Suprapubic skin (tissue), 4 donors: ENCODE results near the gene MANBA.

Source experiments
- CTCF ChIP-seq, 2 donors: fragments of 200-600 bp in 1 of 2; fragments of 450-650 bp in 1 of 2; sonication (generic) in 1 of 2; IDR thresholded peaks; one replicate each; pipeline ENCODE4 v1.5.1; 2016 to 2019; ENCODE audit warnings: antibody characterized with exemption in 2 of 2, mild to moderate bottlenecking in 1 of 2, moderate library complexity in 1 of 2
- EP300 ChIP-seq: sonication (generic); formaldehyde crosslinking; IDR thresholded peaks from one replicate; pipeline ENCODE4 v1.6.1; 2017; ENCODE audit warnings: antibody characterized with exemption
- POLR2A ChIP-seq, 2 donors: fragments of 450-650 bp; IDR thresholded peaks; one replicate each; pipeline ENCODE4 v1.6.1; 2017; ENCODE audit warnings: antibody characterized with exemption in 2 of 2, mild to moderate bottlenecking in 2 of 2, moderate library complexity in 2 of 2
- POLR2AphosphoS5 ChIP-seq, 3 donors: sonication (generic); formaldehyde crosslinking; IDR thresholded peaks; one replicate each; pipeline ENCODE4 v1.6.1; 2017; ENCODE audit warnings: antibody characterized with exemption in 3 of 3

DNA sequence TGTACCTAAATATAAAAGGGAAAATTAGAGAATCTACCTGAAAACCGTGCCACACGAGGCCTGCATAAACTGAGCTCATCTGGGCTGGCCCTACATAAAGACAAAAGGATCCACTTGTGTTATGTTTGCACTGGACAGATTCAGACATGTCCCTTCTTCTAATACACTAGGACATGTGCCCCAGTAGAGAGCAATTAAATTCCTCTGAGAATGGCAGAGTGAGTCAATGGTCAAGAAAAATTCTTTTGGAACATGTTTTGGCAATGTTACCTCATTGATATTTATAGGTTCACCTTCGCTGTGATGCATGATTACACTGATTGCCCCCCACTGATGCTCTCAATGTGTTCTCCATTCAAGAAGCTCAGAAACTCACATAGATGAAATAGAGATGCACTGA is 95.2 kb downstream of the MANBA start:
- TF ChIP-seq CTCF (IDR thresholded peaks at IDR 0.05), result no peak
- TF ChIP-seq POLR2A (IDR thresholded peaks at IDR 0.05), result no peak
- TF ChIP-seq POLR2AphosphoS5 (IDR thresholded peaks at IDR 0.05), result no peak
- no peak for TF ChIP-seq EP300
